Measurements from ENCODE around the gene MRGPRG.

Gene MRGPRG

DNA sequence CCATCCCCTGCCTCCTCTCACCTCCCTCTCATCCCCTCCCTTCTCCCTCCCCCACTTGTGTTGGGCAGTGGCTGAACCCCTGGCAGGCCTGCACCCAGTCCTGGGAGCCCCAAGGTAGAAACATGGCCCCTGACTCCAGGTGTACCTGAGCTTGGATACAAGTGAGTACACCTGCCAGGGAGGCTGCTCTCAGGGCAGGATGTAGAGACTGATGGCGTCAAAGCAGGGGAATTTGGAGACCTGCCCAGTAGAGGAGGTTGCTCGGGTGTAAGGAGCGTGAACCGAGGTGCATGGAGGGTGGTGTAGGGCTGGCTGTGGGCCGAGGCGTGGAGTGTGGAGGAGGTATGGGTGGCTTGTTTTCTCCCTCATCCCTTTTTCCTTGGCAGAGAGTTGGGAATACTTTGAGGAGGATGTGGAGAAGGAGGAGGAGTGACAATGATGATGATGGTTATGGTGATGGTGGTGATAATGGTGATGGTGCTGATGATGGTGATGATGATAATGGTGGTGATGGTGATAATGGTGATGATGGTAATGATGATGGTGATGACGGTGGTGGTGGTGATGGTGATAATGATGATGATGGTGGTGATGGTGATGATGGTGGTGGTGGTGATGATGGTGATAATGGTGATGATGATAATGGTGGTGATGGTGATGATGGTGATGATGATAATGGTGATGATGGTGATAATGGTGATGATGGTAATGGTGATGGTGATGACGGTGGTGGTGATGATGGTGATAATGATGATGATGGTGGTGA lies 12.3 kb downstream of the MRGPRG start:
- no peak for DNase-seq

- DNase-seq: no peak
Observed at GRCh38 chr11:3205261-3206155, 13.1 kb downstream of the MRGPRG start.

DNA sequence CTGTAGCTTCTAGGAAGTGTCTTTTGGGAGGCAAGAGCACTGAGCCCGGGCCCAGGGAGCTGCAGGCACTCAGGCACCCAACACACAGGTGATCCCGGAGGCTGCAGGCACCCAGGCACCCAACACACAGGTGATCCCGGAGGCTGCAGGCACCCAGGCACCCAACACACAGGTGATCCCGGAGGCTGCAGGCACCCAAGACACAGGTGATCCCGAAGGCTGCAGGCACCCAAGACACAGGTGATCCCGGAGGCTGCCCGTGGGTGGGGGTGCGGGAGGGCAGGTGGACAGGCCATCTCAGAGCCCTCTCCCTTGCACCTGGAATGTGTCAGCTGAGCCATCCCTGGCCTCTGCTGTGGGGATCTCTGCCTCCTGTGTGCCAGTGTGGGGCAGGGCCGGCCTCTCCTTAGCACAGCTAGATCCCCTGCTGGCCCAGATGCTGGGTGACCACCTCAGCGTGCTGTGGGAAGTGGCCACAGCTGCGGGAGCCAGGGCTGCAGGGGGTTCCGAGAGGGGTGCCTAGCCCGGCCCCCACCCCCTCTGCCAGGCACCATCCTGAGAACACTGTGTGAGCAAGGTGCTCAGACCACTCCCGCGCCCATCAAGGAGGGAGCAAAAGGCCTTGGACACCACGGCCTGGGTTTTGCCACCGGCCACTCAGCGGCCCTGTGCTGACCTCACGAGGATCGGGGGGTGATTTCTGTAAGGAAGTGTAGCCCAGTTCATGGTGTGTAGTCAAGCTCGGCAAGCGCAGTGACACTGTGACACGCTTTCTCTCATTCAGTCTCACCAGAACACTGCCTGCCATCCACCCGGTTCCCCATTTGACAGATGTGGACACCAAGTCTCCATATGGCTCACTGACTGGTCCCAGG lies 14.2 kb downstream of the MRGPRG start:
- no peak for DNase-seq

DNA sequence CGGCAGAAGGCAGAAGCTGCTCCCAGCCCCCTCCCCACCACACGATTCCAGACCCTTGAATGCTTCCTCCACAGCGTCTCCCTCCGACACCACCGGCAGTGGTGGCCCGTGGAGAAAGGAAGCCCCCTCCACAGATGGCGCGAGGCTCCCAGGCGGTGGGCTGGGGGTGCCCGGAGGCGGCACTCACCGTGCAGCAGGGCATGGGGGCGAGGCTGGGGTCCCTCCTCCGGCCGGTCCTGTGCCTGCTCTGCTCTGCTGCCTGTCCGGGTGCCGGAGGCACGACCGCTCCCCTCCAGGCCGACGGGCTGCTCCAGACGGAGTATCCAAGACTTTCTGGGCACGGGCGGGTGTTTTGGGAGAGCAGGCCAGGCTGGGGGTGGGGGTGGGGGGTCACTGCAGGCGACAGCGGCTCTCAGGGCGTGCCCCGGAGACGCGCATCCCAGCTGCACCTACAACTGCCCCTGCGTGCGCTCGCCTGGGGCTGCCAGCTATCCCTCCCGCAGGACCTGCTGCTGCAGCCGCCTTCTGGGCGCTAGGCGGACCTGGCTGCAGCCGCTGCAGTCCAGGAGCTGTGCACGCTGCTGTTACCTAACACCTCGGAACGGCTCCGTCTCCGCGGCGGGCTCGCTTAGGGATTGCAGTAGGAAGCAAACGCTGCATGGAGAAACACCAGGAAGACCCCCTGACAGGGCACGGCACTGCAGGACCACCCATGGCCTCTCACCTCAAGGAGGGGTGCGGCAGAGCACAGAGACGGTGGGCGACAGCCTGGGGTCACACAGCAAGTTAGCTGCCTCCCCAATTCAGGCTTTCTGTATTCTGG lies 15.2 kb downstream of the MRGPRG start:
- DNase-seq: no peak

DNA sequence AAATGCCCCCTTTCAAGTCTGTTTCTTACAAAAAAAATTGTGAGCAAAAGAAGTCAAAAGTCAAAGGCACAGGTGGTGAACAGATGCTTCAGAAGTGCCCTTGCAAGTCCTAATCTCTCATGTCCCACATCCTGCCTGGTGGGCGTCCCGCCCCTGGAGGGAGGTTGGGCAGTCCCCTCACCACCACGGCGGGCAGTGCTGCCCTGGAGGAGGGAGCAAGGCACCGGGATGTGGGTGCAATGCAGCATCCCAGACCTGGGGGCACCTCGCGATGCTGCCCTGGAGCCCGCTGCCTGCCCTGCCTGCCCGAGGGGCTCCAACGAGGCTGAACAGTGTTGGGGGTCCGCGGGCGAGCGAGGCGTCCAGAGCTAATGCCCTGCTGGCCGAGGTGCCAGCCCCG lies 15.9 kb downstream of the MRGPRG start:
- DNase-seq: no peak

DNA sequence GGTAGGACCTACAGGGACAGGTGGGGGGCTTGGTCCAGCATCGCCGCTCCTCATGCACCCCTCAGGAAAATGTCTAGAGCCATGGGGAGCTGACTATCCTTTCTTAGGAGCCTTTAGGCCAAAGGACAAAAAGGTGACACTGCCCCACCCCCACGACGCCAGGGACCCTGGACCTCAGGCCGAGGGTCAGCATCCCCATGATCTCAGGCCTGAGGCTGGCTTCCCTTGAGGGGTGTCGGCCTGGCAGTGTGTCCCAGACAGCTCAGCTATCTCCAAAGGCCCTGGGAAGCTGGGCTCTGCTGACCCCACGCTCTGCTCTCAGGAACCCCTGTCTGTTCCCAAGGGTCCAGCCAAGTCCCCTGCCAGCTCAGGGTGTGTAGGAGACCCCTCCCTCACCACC lies 16.3 kb downstream of the MRGPRG start:
- no peak for DNase-seq

DNA sequence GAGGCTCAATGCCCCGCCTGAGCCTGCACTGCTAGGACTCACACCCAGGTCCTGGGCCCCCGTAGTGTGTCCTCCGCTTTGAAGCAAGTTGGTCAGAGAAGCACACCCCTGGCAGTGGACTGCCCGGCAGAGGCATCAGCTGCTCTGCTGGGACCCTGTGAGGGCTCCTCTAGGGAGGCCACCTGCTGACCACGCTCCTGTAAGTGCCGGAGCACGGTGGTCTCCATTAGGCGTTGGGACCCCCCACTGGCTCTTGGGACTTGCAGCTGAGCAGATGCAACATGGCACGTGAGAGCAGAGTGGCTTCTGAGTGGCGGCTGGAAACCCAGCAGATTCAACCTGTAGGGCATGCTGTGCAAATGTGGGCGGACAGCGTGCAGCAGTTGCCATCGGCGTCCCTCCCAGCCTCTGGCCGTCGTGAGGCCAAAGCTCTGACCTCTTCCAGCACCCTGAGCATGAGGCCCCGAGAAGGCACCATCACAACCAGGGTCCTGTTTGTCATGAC lies 16.9 kb downstream of the MRGPRG start:
- DNase-seq: no peak

DNA sequence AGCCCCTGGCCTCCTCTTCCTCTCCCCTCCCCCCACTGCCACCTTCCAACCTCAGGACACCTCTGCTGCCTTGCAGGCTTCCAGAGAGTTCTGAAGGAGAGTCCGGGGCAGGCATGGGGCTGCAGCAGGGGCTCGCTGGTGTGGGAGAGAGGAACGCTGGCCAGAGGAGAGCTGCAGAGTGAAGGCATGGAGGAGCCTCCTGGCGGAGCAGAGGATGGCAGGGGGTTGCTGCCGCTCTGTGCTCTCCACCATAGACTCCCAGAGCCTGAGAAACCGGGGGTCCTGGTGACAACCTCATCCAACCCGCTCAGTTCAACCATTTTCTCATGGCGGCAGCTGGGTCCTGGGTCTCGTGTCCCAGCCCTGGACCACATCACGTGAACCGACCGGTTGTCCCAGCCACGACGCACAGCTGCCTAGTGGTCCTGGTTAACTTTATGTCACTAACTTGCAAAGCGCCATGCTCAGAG lies 17.5 kb downstream of the MRGPRG start:
- no peak for DNase-seq

DNA sequence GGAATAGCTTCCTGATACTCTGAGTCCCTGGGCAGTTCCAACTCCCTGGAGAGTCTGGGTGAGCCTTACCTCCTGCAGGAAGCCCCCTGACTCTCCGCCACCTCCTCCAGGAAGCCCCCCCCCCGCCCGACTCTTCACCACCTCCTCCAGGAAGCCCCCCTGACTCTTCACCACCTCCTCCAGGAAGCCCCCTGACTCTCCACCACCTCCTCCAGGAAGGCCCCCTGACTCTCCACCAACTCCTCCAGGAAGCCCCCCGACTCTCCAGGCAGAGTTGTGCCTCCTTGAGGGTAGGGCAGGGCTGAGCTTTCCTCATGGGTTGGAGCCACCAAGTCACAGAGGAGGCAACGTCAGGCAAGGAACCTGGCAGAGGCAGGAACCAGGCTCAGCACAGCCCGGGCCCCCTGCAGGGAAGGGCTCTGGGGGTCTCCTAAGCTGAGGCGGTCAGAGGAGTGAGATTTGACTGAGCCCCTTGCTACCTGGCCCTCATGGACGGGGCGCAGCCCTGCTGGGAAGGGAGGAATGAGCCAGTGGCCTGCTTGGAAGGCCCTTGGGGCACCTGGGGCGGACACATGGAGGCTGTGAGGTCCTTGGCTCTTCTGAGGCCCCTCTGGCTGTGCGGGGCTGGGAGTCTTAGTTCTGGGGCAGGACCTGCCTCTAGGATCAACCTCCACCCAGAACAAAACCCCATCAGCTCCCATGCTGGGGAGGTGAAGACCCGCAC lies 18.1 kb downstream of the MRGPRG start:
- DNase-seq: no peak

GRCh38 chr11:3199537-3200295 lies 18.9 kb downstream of the MRGPRG start:
- DNase-seq: no peak

GRCh38 chr11:3198815-3199214 lies 19.8 kb downstream of the MRGPRG start:
- no peak for DNase-seq

DNA sequence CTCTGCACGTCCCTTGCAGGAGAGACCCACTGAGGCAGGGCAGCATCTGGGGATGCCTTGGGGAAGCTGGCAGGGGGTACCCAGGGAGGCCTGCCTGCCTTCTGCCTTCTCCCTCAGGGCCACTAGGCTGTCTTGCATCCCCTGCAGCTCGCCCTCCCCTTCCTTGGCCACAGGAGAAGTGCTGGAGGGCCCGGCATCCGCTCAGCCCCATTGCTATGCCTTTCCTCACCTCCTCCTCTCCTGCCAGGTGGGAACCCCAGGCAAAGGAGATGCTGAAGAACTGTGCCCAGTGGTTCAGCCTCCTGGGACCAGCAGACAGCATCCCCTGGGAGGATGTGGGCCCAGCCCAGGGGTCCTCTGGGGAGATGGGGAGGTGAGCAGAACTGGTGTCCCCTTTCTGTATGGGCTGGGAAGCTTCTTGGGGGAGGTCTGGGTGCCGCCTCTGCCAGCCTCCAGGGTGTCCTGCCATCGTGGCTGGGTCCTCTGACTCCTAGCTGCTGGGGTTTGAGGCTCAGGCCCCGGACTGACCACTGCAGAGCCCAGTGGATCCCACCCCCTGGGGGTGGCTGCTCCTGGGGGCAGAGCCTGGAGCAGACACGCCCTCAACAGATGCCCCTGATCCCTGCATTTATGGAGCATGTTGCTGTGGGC lies 20.6 kb downstream of the MRGPRG start:
- DNase-seq: no peak

- DNase-seq: no peak
Observed at GRCh38 chr11:3197044-3197695, 21.4 kb downstream of the MRGPRG start.

- DNase-seq: no peak
Observed at GRCh38 chr11:3196161-3197043, 22.2 kb downstream of the MRGPRG start.

- DNase-seq: no peak
Observed at GRCh38 chr11:3195251-3196160, 23.1 kb downstream of the MRGPRG start.

- DNase-seq: no peak
Observed at GRCh38 chr11:3194016-3194816, 24.4 kb downstream of the MRGPRG start.

All from CD4-positive, alpha-beta T cell treated with Interleukin-12 subunit alpha and Interleukin-12 subunit beta, for 1 hour (primary cell).